Measurements from ENCODE around the gene EZH1.
"Not testable (repeated sequence)": the region's sequence is repeated elsewhere in the genome, so short reads cannot be mapped to it uniquely, and the experiment has no call there.

The EZH1 gene

DNA sequence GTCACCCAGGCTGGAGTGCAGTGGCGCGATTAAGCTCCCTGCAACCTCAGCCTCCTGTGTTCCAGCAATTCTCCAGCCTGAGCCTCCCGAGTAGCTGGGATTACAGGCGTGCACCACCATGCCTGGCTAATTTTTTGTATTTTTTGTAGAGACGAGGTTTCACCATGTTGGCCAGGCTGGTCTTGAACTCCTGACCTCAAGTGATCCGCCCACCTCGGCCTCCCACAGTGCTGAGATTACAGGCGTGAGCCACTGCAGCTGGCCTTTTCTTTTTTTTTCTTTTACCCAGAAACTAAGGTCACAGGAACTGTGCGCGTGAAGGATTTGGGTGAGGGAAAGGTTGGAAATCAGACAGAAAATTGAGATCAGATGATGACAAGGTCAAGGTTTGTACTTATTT, 25.1 kb upstream of the EZH1 start:
- DNase-seq: not testable (repeated sequence)

GRCh38 chr17:42768006-42768405, 23.2 kb upstream of the EZH1 start:
- not testable (repeated sequence) for DNase-seq

DNA sequence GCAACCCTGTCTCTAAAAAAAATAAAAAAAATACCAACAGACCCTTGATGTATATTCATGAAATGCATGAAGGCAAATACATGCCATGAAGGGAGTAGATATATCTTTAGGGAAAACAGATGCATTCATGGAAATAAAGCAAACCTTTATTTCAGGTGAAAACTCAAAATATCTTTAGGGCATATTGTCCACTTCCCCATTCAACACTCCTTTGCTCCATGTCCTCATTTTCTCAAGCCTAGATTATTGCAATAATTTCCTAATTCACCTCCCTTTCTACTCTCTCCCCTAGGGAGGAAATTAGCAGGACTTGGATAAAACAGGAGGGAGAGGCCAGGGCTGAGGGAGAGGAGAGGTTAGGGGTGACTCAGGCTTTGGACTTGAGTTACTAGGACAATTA, 22.7 kb upstream of the EZH1 start:
- DNase-seq: no peak

DNA sequence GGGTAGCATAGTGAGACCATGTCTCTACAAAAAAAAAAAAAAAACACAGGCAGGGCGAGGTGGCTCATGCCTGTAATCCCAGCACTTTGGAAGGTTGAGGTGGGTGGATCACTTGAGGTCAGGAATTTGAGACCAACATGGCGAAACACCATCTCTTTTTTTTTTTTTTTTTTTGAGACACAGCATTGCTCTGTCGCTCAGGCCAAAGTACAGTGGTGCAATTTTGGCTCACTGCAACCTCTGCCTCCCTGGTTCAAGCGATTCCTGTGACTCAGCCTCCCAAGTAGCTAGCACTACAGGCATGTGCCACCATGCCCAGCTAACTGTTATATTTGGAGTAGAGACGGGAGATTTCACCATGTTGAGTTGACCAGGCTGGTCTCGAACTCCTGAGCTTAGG, 21.3 kb upstream of the EZH1 start:
- DNase-seq: no peak

DNA sequence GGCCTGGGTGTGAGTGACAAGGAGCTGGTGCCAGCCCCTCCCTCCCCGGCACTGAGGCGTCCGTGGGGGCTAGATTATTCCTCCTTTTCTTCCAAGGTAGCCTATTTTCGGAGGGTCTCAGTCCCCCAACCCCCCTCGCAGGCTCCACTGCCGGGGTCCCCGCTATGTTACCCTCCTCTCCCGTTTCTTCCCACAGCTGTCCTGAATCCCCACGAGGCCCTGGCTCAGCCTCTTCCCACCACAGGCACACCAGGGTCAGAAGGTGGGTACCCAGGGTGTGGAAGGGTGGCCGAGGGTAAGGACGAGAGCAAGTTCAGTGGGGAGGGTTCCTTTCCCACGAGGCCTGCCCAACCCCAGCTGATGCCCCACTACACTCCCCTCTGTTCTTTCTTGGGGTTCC, 16.8 kb upstream of the EZH1 start:
- DNase-seq: no peak

- peak; percentile 58 for DNase-seq
Measured at GRCh38 chr17:42760652-42761581, 16.1 kb upstream of the EZH1 start, which contains the start of gene RAMP2. RAMP2 (plus strand) TSS chr17:42761227; CDS start chr17:42761262, 35 bp downstream.

- DNase-seq: no peak
Measured at GRCh38 chr17:42759982-42760651, 15.3 kb upstream of the EZH1 start.

- no peak for DNase-seq
Measured at GRCh38 chr17:42754782-42755181, 9.9 kb upstream of the EZH1 start.

- no peak for DNase-seq
Measured at GRCh38 chr17:42751628-42752027, 6.8 kb upstream of the EZH1 start.

DNA sequence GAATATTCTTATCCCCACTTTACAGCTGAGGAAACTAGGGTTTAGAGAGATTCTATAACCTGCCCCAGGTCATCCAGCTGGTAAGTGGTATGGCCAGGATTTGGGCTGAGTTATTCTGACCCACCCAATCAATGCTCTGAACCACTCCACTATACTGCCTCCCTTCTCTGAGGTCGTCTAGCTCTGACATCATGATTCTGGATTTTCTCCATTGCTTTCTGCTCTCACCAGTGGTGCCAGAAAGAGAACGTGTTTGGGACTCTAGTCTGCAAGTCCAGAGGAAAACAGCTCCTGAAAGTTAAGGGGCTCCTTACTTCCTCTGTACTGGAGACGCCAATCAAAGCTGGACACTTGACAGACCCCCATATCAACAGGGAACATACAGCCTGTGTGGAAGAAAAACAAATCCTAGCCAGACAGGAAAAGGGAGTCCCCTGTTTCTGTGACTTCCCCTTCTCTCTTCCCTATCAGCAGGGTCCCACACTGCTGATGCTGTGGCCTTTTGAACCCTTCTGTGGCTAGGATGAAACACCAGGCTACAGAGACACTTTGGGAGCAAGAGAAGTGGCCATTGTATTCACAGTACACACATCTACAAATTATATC, 6.0 kb upstream of the EZH1 start:
- no peak for DNase-seq

DNA sequence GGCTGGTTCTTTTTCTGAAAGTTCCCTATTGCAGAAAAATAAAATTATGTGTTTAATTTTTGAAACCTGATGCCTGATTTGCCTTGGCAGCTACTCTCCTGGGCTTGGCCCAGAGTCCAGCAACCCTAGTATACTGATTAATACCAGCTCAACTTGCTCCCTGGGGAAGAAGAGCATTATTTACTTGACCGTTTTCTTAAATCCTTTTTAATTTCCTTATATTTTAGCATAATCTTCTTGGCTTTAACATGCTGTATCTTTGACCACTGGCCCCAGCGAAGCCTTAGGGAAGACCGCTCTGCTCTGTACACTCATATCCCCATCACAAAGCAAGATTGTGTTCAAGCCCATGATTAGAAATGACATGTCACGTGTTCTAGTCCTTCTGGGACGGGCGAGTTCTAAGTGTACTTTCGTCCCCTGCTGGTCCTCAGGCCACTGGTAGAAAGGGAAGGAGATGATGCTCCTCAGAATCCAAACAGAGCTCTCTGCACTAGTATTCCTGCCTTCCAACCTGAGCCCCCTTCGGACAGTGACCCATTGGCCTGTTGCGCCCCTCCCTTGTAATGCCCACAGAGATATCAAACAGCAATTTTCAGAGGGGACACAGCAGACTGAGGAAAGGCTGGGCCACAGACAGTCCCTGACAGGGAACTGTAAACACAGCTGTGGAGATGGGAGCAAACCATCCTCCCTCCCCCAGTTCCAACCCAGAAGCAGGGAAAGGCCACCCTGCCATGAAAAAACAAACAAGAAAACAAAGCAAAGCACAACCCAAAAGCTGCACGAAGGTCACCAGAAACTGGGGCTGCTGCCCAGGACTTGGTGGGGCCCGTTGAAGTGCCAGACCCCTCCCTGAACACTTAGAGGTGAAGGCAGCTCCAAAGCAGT, 4.3 kb upstream of the EZH1 start:
- DNase-seq: no peak

GRCh38 chr17:42748202-42748907, 3.5 kb upstream of the EZH1 start:
- DNase-seq: no peak

DNA sequence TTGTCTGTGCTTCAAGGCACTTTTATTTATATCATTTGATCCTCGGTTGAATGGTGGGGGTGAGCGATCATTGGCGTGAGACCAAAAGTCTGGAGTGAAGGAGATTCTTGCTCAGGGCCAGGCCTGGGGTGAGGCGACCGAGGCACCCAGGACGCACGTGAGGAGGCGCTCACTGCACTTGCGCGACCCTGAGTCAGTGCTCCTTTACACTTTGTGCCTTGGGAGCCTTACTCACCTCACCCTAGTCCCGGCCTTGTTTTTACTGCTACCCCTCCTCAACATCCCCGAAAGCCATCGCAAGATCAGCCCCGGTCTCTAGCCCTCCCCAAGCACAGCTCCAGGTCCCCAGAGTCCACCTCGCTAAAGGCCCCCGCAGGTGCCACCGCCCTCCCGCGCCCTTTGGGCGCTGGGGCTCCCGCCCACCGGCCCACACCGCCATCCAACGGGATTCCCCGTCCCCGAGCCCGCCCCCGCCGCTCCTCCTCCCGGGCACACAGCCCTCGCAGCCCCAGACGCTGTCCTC, 496 bp downstream of the EZH1 start:
- peak; percentile 87 for DNase-seq

DNA sequence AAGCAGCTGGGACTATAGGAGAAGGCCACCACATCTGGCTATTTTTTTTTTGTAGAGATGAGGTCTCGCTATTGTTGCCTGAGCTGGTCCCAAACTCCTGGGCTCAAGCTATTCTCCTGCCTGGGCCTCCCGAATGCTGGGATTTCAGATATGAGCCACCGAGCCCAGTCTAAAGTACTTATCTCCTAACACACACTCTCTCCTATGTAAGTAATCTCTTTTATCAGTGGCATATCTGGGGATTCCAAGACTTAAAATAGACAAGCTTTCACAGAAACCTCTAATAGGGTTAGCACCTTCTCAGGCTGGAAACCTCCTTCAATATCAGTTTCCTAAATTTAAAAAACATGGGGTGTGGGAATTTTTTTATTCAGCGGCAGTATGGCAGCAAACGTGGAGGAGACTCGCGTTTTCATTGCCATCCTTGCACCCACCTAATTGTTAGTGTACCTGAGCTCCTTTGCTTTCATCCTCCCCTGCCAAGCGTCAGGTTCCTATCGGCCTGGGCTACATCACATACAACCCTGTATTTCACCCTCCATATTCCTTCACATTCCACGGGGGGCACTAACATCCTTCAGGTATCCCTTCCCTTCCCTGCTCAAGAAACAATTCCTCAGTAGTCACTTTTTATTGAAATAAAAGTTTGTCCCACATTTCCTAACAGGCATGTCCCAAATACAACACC, 1.1 kb downstream of the EZH1 start:
- DNase-seq: no peak

- not testable (repeated sequence) for DNase-seq
Measured at GRCh38 chr17:42742916-42743315, 1.9 kb downstream of the EZH1 start.

GRCh38 chr17:42740699-42741098, 4.1 kb downstream of the EZH1 start:
- DNase-seq: no peak

- DNase-seq: no peak
Measured at GRCh38 chr17:42725143-42725542, 19.7 kb downstream of the EZH1 start.

DNA sequence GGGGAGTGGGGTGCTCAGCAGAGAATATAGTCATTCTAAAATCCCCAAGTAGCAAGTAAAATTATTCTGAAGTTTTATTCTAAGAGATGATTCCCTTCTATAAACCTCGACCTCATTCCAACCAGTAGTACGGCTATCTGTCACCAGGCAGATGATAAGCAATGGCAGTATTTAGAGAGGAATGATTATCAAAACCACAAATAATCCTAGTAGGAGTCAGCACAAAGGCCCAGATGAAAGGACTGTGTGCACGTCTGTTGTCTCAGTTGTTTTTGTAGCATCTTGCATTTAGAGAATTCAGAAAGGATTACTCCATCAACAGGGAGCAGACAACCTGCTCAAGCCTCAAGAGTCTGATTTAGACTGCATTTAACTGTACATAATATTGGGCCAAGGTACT, 21.2 kb downstream of the EZH1 start:
- DNase-seq: no peak

GRCh38 chr17:42720996-42721583, 23.8 kb downstream of the EZH1 start:
- peak; percentile 45 for DNase-seq

GRCh38 chr17:42709561-42709960, 35.3 kb downstream of the EZH1 start:
- DNase-seq: peak; percentile 19

DNA sequence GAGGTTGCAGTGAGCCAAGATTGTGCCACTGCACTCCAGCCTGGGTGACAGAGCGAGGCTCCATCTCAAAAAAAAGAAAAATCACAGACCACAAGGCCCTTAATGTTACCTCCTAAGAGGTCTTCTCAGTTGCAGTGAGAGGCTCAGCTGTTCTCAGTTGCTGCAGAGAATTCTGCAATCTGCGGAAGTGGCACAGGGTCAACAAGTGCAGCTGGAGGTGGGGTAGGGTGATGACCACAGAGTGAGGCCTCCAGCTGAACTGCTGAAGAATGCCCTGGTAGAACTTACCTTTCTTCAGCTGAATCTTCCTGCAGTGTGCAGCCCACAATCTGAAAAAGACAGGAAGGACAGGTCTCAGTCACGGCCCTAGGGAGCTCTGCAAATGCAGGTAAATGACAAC, 36.3 kb downstream of the EZH1 start:
- no peak for DNase-seq

All from NCI-H2171 (cell line).